Tibial nerve (tissue), 4 donors: ENCODE measurements around the gene ALDH1L1.

ENCODE experiments used
- EP300 ChIP-seq, 2 donors: sonication (generic); formaldehyde crosslinking; IDR thresholded peaks; one replicate each; pipeline ENCODE4 v1.6.1; 2017; ENCODE audit warnings: antibody characterized with exemption in 2 of 2, mild to moderate bottlenecking in 1 of 2
- POLR2A ChIP-seq, 2 donors: fragments of 450-650 bp; IDR thresholded peaks; one replicate each; pipeline ENCODE4 v1.6.1; 2017; ENCODE audit warnings: antibody characterized with exemption in 2 of 2, mild to moderate bottlenecking in 2 of 2, moderate library complexity in 2 of 2
- TF ChIP-seq, protein P1 (sequence below), 5 experiments: fragments of 200-600 bp in 3 of 5; fragments of 450-650 bp in 2 of 5; sonication (generic) in 3 of 5; IDR thresholded peaks; one replicate each; pipeline ENCODE4 v1.5.1; 2016 to 2019; ENCODE audit warnings: antibody characterized with exemption in 5 of 5, mild to moderate bottlenecking in 3 of 5, moderate library complexity in 2 of 5

DNA sequence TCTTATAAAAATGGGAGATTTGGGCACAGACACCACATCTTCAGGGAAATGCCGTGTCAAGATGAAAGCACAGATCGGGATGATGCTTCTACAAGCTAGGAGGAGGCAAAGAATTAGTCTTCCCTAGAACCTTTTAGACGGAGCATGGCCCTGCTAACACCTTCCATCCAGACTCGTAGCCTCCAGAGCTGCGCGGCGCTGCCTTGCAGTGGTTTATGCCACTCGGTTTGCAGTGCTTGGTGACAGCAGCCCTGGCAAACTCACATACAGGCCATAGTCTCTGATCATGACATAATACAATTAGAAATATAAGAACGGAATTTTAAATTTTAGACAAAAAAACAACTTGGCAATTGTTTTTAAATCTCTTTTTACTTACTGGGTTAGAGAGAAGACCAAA lies 59.3 kb downstream of the ALDH1L1 start:
- TF ChIP-seq, protein P1, sequence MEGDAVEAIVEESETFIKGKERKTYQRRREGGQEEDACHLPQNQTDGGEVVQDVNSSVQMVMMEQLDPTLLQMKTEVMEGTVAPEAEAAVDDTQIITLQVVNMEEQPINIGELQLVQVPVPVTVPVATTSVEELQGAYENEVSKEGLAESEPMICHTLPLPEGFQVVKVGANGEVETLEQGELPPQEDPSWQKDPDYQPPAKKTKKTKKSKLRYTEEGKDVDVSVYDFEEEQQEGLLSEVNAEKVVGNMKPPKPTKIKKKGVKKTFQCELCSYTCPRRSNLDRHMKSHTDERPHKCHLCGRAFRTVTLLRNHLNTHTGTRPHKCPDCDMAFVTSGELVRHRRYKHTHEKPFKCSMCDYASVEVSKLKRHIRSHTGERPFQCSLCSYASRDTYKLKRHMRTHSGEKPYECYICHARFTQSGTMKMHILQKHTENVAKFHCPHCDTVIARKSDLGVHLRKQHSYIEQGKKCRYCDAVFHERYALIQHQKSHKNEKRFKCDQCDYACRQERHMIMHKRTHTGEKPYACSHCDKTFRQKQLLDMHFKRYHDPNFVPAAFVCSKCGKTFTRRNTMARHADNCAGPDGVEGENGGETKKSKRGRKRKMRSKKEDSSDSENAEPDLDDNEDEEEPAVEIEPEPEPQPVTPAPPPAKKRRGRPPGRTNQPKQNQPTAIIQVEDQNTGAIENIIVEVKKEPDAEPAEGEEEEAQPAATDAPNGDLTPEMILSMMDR (IDR thresholded peaks at IDR 0.05): no peak
- TF ChIP-seq EP300 (IDR thresholded peaks at IDR 0.05): no peak
- TF ChIP-seq POLR2A (IDR thresholded peaks at IDR 0.05): no peak
